GM08714 (cell line): Measurements from ENCODE around the gene SLC37A1.

Experiments used
- H3K4me3 ChIP-seq: fragments of 200-500 bp; sonication (Bioruptor generic); 2 replicates; pipeline ENCODE4 v1.5.1; 2014; ENCODE audit warnings: mild to moderate bottlenecking, low read length, inconsistent platforms
- ZNF274 ChIP-seq: IDR thresholded peaks from 2 replicates; pipeline ENCODE4 v1.6.1; 2012; ENCODE audit warnings: mild to moderate bottlenecking, low read depth, low read length

Gene SLC37A1

DNA sequence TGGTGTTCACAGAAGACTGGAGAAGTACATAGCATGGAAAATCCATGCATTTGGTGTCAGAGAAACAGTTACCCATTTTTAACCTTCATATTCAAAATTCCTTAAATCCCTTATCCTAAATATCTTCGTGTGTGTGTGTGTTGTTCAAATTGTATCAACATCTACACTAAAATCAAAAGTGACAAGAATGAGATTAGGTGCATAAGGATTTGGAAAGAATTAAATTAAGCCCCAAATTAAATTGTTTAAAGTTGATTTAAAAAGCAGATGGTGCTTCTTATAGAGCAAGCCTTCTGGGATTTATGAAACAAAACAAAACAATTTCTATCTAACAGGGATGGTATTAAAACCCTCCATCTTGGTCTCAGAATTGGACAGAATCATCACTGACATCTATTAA, 22.3 kb upstream of the SLC37A1 start:
- no peak for TF ChIP-seq ZNF274
- no peak overlapping the region for H3K4me3 ChIP-seq

DNA sequence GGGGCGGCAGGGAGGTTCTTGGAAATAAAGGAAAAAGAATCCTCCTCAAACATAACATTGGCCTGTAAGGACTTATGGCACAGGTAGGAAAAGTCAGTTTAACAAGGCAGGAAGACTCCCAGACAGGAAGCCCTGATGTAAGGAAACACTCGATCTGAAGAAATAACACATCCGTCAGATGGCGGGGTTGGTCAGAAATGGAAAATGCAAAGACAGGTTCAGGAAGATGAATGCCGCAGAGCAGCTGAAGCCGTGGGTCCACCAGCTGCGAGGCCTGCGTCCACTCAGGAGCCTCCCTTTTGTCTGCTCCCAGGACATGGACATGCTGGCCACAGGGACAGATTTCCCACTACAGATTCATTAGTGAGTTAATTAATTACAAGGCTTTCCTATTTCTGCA, 21.5 kb upstream of the SLC37A1 start:
- no peak overlapping the region for H3K4me3 ChIP-seq
- TF ChIP-seq ZNF274 = no peak

DNA sequence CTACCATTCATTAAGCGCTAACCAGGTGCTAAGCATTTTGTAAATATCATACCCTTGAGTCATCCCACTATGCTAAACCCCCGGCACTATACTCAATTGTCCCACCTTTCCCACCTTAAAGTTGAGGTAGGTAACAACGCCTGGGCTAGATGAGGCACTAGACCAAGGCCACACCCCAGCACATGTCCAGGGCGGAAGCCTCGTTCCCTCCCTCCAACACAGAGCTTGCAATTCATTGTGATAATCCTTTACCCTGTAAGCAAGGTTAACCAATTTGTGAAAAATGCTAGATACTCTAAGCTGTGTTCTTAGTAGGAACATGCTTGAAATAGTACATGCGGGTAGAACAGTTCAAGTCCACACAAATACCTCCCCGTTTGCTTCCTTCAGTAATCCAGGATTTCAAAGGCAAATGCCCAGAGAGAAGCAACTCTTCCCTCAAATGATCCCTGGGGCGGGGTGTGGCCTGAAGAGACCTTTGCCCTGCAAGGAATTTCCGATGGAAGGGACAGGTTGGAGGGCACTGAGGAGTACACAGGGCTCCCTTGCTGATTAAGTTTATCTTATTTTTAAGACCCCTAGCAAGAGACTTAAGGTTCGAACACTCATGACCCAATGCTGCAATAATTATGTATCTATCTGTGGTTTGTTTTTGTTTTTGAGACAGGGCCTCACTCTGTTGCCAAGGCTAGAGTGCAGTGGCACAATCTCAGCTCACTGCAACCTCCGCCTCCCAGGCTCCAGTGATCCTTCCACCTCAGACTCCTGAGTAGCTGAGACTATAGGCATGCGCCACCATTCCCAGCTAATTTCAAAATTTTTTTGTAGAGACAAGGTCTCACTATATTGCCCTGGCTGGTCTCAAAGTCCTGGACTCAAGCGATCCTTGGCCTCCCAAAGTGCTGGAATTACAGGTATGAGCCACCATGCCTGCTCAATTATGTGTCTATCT, 20.3 kb upstream of the SLC37A1 start:
- no peak for TF ChIP-seq ZNF274

DNA sequence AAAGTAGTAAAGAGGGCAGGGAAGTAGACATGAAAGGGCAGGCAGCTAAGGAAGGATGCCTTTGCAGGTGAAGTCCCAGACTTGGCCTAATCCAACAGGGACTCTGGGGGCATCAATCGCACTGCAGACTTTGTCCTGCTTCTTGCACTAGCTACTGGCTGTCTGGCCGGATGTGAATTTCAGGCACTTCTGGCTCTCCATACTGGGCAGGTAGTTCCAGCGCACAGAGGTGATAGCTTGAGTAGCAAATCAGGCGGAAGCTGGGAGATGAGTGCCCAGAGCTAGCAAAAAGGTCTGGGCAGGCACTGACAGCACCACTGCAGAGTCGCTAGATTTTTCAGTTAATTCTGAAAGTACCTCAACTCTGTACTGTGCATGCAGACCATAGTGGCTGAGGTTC, 18.6 kb upstream of the SLC37A1 start:
- H3K4me3 ChIP-seq = no peak overlapping the region
- no peak for TF ChIP-seq ZNF274

More for the DNA sequence above, 20.3 kb upstream of the SLC37A1 start:
- no peak overlapping the region for H3K4me3 ChIP-seq

DNA sequence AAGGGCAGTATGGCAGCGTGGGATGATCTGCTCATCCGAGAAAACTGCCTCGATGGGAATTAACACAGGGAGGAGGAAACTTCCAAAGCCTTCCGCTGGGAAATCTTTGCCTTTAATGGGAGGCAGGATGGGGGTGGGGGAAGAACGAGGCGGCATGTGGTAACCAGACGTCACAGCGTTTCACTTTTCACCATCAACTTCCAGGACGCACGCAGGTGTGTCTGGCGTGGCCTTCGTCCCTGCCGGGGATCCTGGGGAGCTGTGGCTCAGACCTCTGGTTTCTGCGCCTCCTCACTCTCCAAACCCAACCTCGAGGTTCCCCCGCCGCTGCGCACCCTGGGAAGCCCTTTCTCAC, 17.9 kb upstream of the SLC37A1 start:
- H3K4me3 ChIP-seq = peak overlapping the region; percentile 62; the same call in 1 of the 2 replicates
- no peak for TF ChIP-seq ZNF274

DNA sequence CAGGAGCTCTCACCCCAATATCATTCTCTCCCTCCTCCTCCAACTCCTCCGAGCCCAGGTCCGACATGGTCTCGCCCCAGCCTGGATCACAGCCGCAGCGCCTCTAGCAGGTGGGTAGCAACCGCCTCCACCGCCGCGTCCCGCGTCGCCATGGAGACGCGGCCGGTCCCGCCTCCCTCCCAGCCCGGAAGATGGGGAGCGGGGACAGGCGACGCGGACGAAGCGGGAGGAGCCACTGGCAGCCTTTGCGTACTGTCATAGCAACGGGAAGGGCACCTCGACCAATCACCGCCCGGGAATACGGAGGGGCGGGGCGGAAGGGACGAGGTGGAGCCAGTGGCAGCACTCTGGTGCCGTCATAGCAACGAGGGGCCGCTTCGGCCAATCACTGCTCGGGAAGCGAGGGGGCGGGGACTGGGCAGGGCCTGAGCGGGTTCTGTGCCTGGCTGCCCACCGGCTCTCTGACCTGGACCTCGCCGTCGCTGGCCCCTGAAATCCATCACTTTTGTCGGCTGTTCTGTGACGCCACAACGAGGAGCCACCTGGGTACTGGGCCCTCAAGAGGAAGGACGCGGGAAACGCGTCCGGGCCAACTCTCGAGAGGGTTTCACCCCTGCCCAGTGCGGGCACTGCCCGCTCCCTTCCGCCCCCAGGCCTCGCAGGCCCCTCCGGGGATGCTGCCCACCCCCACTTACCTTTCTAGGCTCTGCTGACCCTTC, 17.4 kb upstream of the SLC37A1 start, which contains the start of gene RSPH1:
RSPH1 (minus strand) TSS at position 105 of the 719 bp plus-strand sequence; CDS start at position 67, 38 bp downstream.
- TF ChIP-seq ZNF274 = no peak
- H3K4me3 ChIP-seq = peak within 1 kb of the TSS; percentile 62; the same call in 1 of the 2 replicates

DNA sequence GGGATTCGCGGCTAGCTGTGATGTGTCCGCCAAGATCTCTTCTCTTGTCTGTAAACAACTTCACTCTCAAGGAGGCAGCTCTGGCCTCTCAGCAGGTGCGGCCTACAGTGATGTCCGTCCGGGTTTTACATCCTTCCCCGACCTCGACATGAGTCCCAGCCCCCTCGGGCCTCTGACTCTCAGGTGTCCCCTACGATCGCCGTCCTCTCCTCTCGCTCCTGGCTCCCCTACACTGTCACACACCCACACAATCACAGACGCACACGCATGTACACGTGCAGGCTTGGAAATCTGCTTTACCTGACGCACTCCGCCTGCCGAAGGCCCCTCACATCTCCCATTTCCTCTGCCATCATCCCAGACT, 16.8 kb upstream of the SLC37A1 start:
- TF ChIP-seq ZNF274 = no peak

DNA sequence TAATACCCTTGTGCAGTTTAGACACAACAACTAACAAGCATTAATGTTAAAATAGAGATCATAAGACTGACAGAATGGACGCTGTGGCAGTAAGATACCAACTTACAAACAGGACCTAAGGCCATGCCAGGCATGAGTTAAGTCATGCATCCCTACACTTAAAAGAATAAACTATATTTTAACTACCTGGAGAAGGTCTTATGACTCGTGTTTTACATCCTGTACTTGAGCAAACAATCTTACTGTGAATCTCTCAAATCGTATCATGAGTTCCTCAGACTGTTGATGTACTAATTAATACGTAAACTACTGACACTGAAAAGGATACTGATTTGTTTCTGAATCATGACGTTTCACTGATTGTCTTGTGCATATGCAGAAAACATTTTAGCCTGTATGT, 15.6 kb upstream of the SLC37A1 start:
- no peak overlapping the region for H3K4me3 ChIP-seq
- TF ChIP-seq ZNF274 = no peak

More for the DNA sequence above, 16.8 kb upstream of the SLC37A1 start:
- peak overlapping the region; percentile 54; the same call in 1 of the 2 replicates for H3K4me3 ChIP-seq

DNA sequence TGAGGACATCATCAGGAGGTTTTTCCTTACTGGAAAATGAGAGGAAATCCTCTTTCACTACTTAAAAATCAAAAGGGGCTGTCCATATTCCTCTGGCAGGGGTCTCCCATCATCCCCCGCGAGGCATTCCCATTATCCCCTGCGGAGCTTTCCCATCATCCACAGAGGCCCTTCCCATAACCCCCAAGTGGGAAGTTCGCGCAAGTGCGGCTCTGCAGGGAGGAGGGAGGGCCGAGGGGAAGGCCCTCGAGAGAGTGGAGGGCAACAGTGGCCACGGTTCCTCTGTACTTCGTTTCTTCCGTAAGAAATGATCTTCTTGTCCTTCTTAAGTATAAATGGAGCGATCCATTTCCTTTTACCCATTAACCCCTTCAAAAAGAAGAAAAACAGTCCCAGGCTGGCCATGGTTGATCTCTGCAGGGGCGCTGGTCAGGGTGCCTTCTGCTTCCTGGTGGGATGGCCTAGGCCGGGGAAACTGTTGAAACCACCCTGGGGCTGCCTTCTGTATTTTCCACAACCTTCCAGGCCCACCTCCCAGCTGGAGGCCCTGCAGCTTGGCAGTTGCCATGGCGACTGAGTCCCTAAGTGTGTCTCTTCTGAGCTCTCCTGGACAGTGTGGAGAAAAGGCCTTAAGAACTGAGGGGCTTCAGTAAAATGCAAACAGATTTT, 14.1 kb upstream of the SLC37A1 start:
- H3K4me3 ChIP-seq = no peak overlapping the region
- no peak for TF ChIP-seq ZNF274

DNA sequence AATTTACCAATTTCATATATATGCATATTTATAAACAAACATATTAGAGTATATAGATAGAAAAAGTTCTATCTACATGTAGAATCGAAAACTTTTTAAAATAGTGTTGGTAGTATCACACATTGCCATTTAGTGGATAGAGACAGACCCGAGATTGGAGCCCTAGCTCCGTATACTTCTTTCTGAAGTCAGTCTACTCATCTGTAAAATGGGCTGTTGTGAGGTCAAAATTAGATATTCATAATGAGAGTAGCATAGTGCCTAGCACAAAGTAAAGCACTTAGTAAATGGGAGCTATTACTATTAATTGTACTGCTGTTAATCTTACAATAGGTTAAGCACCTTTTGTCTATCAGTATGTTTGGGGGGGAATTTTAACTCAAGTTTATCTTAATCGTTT, 13.4 kb upstream of the SLC37A1 start:
- no peak for TF ChIP-seq ZNF274
- no peak overlapping the region for H3K4me3 ChIP-seq

DNA sequence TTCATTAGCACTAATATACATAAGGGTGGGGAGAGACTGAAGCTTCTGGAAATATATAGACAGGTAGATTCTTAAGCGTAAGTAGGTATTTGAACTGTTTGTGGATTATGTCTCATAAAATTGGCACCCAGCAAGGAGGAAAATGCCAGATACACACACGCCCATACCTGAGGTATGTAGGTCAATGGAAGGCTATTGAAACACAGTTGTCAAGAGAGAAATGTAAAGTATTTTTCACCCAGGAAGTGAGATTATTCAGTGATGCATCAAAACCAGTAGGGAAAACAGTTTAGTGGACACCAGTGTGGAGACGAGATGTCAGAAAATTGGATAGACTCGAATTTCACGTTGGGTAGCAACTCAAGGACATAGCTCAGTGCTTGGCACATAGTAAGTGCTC, 12.9 kb upstream of the SLC37A1 start:
- no peak overlapping the region for H3K4me3 ChIP-seq
- no peak for TF ChIP-seq ZNF274

DNA sequence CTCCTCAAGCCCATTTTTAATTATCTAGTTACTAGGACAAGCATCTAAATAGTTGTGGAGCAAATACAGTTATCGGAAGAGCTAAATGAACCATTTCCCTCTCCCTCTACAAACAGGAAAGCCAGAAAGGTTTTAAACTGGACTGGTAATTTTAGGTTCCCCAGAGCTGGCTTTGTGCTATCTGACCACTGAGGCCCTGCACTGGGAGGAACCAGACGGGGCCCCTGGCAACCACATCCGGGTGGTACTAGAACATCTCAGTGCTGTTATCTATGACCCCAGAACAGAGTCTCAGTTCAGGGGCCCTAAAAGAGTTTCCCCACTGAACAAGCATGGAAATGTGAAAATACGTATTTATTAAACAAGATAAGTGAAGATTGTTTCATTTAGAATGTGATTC, 9.9 kb upstream of the SLC37A1 start:
- peak overlapping the region; percentile 13; the same call in 1 of the 2 replicates for H3K4me3 ChIP-seq
- no peak for TF ChIP-seq ZNF274

DNA sequence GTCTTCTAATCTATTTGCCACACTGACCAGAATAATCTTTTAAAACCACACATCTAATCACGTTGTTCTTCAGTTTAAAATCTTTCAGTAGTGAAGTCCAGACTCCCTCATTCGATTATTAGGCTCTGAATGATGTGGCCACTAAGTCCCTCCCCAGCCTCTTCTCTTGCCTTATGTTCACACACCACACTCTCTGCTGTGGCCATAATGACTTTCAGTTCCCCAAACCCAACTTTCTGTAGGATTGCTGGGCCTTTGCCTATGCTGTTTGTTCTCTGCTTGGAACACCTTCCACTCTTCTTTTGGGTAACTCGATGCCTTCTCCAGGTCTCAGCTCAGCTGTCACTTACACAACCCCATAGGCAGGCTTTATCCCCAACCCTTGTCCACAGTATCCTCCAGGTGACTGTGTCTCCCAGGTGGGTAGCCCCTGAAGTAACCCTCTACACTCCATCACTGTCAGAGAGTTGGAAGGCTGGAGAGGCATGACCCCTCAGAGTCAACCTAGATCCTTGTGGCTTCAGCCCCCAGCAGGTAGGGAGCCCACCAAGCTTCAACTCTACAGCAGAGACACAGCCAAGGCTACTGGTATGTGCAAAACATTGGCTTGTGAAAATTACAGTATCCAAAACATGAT, 8.4 kb upstream of the SLC37A1 start:
- TF ChIP-seq ZNF274 = no peak
- no peak overlapping the region; the same call in 1 of the 2 replicates for H3K4me3 ChIP-seq

DNA sequence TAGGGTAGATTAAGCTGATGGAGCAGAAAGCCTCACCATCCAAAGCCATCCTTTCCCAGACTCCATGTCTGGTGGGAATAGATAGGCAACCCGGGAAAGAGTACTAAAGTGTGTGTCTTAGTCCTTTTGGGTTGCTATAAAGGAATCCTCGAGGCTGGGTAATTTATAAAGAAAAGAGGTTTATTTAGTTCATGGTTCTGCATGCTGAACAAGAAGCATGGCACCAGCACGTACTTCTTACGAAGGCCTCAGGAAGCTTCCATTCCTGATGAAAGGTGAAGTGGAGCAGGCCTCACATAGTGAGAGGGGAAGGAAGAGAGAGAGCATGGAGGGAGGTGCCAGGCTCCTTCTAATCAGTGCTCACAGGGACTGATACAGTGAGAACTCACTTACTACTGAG, 6.2 kb upstream of the SLC37A1 start:
- no peak overlapping the region for H3K4me3 ChIP-seq
- no peak for TF ChIP-seq ZNF274

DNA sequence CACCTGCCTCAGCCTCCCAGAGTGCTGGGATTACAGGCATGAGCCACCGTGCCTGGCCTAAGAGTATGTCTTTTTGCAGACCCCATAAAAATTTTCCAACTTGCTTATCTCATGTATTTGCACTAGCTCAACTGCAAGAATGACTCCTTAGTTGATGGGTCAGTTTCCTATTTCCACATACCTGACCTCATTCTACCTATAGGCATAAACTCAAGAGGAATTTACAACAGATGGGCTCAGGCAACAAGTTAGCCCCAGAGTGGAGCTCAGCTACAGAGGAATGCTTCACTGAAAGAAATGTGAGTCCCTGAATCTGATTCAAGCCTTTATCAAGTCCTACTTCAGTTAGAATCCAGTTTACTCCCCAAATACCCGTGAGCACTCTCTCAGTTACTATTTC, 5.3 kb upstream of the SLC37A1 start:
- TF ChIP-seq ZNF274 = no peak
- no peak overlapping the region for H3K4me3 ChIP-seq
